Tibial nerve (tissue), 4 donors: Measurements from ENCODE around the gene NNMT.

Experiments
- CTCF ChIP-seq, 5 experiments: fragments of 200-600 bp in 3 of 5; fragments of 450-650 bp in 2 of 5; sonication (generic) in 3 of 5; IDR thresholded peaks; one replicate each; pipeline ENCODE4 v1.5.1; 2016 to 2019; ENCODE audit warnings: antibody characterized with exemption in 5 of 5, mild to moderate bottlenecking in 3 of 5, moderate library complexity in 2 of 5
- EP300 ChIP-seq, 2 donors: sonication (generic); formaldehyde crosslinking; IDR thresholded peaks; one replicate each; pipeline ENCODE4 v1.6.1; 2017; ENCODE audit warnings: antibody characterized with exemption in 2 of 2, mild to moderate bottlenecking in 1 of 2
- POLR2A ChIP-seq, 2 donors: fragments of 450-650 bp; IDR thresholded peaks; one replicate each; pipeline ENCODE4 v1.6.1; 2017; ENCODE audit warnings: antibody characterized with exemption in 2 of 2, mild to moderate bottlenecking in 2 of 2, moderate library complexity in 2 of 2

- TF ChIP-seq EP300 (IDR thresholded peaks at IDR 0.05) (peak in 1 of 2 donors; percentile 5), CTCF (IDR thresholded peaks at IDR 0.05) (no peak), POLR2A (IDR thresholded peaks at IDR 0.05) (no peak)
These were observed 19.7 kb downstream of the NNMT start for GRCh38 chr11:114315749-114316368.
